GM12878 (cell line): ENCODE data around the gene PSAPL1. TPM values are rescaled to one million over a fixed set of nuclear protein-coding genes. Genes with fewer than 3 reads are reported as not detected.

Experiments
- ATAC-seq: fragments of 200-7000 bp; cut with Tn5 transposase; 3 replicates; pipeline ENCODE4 v1.9.1; 2020; ENCODE audit warnings: mild to moderate bottlenecking, moderate library complexity
- BruUV-seq: library from RNA; stranded (reverse); fragments of 400-500 nt; replicated peaks from 2 replicates; lab custom pipeline; 2021; lab: Mats Ljungman, UMichigan
- CTCF ChIA-PET: fragments of 300-600 bp; sonication (Branson Sonifier 250); formaldehyde crosslinking; extraction: SDS; loops from one replicate; lab custom pipeline; 2021; ENCODE audit warnings: inconsistent platforms; lab: Yijun Ruan, JAX
- POLR2A ChIA-PET: fragments of 350-600 bp; formaldehyde crosslinking; extraction: SDS; loops from one replicate; lab custom pipeline; 2021; ENCODE audit warnings: inconsistent platforms; lab: Charles Lee
- RAD21 ChIA-PET: fragments of 300-600 bp; sonication (Branson Sonifier 250); formaldehyde crosslinking; loops from one replicate; lab custom pipeline; 2023; ENCODE audit warnings: antibody characterized with exemption; ENCODE audit not compliant: unreplicated experiment; lab: Charles Lee
- SMC1A ChIA-PET: fragments of 300-600 bp; sonication (Branson Sonifier 250); formaldehyde crosslinking; loops from one replicate; lab custom pipeline; 2023; ENCODE audit not compliant: unreplicated experiment, uncharacterized antibody; lab: Charles Lee
- DNase-seq: peaks from one replicate; pipeline ENCODE4 v3.0.0-alpha.2; 2011; ENCODE audit warnings: low read depth, low spot score
- FAIRE-seq: peaks from 3 replicates; lab custom pipeline; 2011; peaks lifted over from hg19 to GRCh38; lab: Jason Lieb, UNC
- H2AFZ ChIP-seq: 2 replicates; pipeline ENCODE4 v1.6.0; 2011; ENCODE audit warnings: low read depth, low read length, control low read depth; ENCODE audit not compliant: control insufficient read depth
- H3K27ac ChIP-seq: 2 replicates; pipeline ENCODE4 v1.5.1; 2011; ENCODE audit warnings: control low read depth; ENCODE audit not compliant: control insufficient read depth, insufficient read depth
- H3K27me3 ChIP-seq, 2 experiments: replicated peaks in 1 of 2; 2 replicates each; pipeline versions ENCODE4 v1.6.0 to v1.6.1; 2011; ENCODE audit warnings: low read length in 1 of 2; ENCODE audit not compliant: control insufficient read depth in 2 of 2, insufficient read depth in 2 of 2
- H3K36me3 ChIP-seq, 2 experiments: 2 replicates each; pipeline ENCODE4 v1.5.1; 2011; ENCODE audit warnings: low read length in 1 of 2; ENCODE audit not compliant: control insufficient read depth in 2 of 2, insufficient read depth in 2 of 2
- H3K4me1 ChIP-seq: 2 replicates; pipeline ENCODE4 v1.6.1; 2011; ENCODE audit warnings: mild to moderate bottlenecking, low read length, moderate library complexity, mixed read lengths; ENCODE audit not compliant: control insufficient read depth, insufficient read depth
- H3K4me2 ChIP-seq: 2 replicates; pipeline ENCODE4 v1.6.0; 2011; ENCODE audit warnings: control low read depth; ENCODE audit not compliant: control insufficient read depth, insufficient read depth
- H3K4me3 ChIP-seq: fragments of 200-600 bp; sonication (generic); 2 replicates; pipeline ENCODE4 v1.5.1; 2016
- H3K79me2 ChIP-seq: 2 replicates; pipeline ENCODE4 v1.6.0; 2011; ENCODE audit warnings: low read length; ENCODE audit not compliant: control insufficient read depth, insufficient read depth
- H3K9ac ChIP-seq: 2 replicates; pipeline ENCODE4 v1.8.0; 2011; ENCODE audit warnings: low read length, control low read depth, mixed read lengths; ENCODE audit not compliant: control insufficient read depth, insufficient read depth
- H3K9me3 ChIP-seq: replicated peaks from 3 replicates; pipeline ENCODE4 v1.5.1; 2011; ENCODE audit warnings: mild to moderate bottlenecking, low read length; ENCODE audit not compliant: control insufficient read depth, insufficient read depth
- H4K20me1 ChIP-seq: 2 replicates; pipeline ENCODE4 v1.6.0; 2011; ENCODE audit not compliant: control insufficient read depth, insufficient read depth
- BHLHE40 ChIP-seq, 2 experiments: fragments of 450-650 bp in 1 of 2; IDR thresholded peaks; 2 replicates each; pipeline ENCODE4 v1.6.1; 2011 to 2017; ENCODE audit warnings: low read depth in 2 of 2, borderline replicate concordance in 1 of 2, improper control_type of control experiment in 1 of 2, low read length in 1 of 2, mild to moderate bottlenecking in 1 of 2
- CHD2 ChIP-seq: IDR thresholded peaks from 2 replicates; pipeline ENCODE4 v1.6.1; 2011; ENCODE audit warnings: low read depth, low read length, improper control_type of control experiment, borderline replicate concordance
- EGR1 ChIP-seq, 2 experiments: IDR thresholded peaks; 1 replicate in 1 of 2; 2 replicates in 1 of 2; pipeline ENCODE4 v1.6.1; 2011 to 2012; ENCODE audit warnings: low read depth in 2 of 2, low read length in 2 of 2, borderline replicate concordance in 1 of 2, mild to moderate bottlenecking in 1 of 2, moderate library complexity in 1 of 2
- RAD21 ChIP-seq: IDR thresholded peaks from 2 replicates; pipeline ENCODE4 v1.6.1; 2011; ENCODE audit warnings: mild to moderate bottlenecking, low read depth, low read length, moderate library complexity; ENCODE audit not compliant: insufficient read depth
- SMARCA5 ChIP-seq: fragments of 450-650 bp; IDR thresholded peaks from 2 replicates; pipeline ENCODE4 v1.6.1; 2017; ENCODE audit warnings: mild to moderate bottlenecking
- SUZ12 ChIP-seq: fragments of 200-600 bp; sonication (generic); IDR thresholded peaks from one replicate; pipeline ENCODE4 v1.6.1; 2018; ENCODE audit warnings: antibody characterized with exemption, mild to moderate bottlenecking; ENCODE audit not compliant: unreplicated experiment
- TAF1 ChIP-seq: IDR thresholded peaks from 2 replicates; pipeline ENCODE4 v1.6.1; 2011; ENCODE audit warnings: mild to moderate bottlenecking, low read depth, low read length, borderline replicate concordance
- ZNF274 ChIP-seq: IDR thresholded peaks from one replicate; pipeline ENCODE4 v1.8.0; 2011; ENCODE audit not compliant: insufficient read length, insufficient read depth
- WGBS: methylation state at CpG from one replicate; pipeline ENCODE4 v1.1.6; 2016; ENCODE audit warnings: low lambda C conversion rate; ENCODE audit not compliant: insufficient replicate concordance, insufficient coverage; ENCODE audit errors: missing lambda C conversion rate; 5-methylcytosine and 5-hydroxymethylcytosine counted together
- in situ Hi-C: fragments of 300-500 bp; cut with MboI; formaldehyde crosslinking; loops from 9 replicates; pipeline ENCODE4 v1.14.3; 2018; ENCODE audit warnings: mixed read lengths
- intact Hi-C: fragments of 100-400 bp; cut with micrococcal nuclease; formaldehyde crosslinking; loops from one replicate; pipeline ENCODE4 v1.14.2; 2022; ENCODE audit not compliant: unreplicated experiment
- polyA plus RNA-seq, 11 experiments: library from polyadenylated mRNA; depleted of rRNA in 4 of 11; unstranded in 6 of 11; stranded (reverse) in 5 of 11; fragments of >200 nt; fragmentation: Nextera tagmentation in 4 of 11; fragmentation: Illumina TruSeq in 1 of 11; extraction: Ambion mirVana in 4 of 11; extraction: Trizol in 1 of 11; gene quantifications; 1 replicate in 1 of 11; 2 replicates in 10 of 11; pipeline versions ENCODE4 v1.2.1 to v1.2.3, GENCODE V29; 2011 to 2016; ENCODE audit warnings: inconsistent platforms in 2 of 11, missing spikeins in 2 of 11, low read depth in 1 of 11
- total RNA-seq, 4 experiments: library from RNA; depleted of rRNA in 3 of 4; stranded (reverse); fragments of >200 nt in 3 of 4; fragmentation: Illumina TruSeq in 1 of 4; extraction: Trizol in 1 of 4; gene quantifications; 2 replicates each; pipeline versions ENCODE4 v1.2.1 to v1.2.3, GENCODE V29; 2013 to 2021
- TF ChIP-seq, protein P1 (sequence below): fragments of 450-650 bp; IDR thresholded peaks from 2 replicates; pipeline ENCODE4 v1.6.1; 2017; ENCODE audit warnings: antibody characterized with exemption, mild to moderate bottlenecking, moderate library complexity
- TF ChIP-seq, protein P2 (sequence below): fragments of 450-650 bp; conservative IDR thresholded peaks from 2 replicates; pipeline ENCODE4 v1.6.1; 2017; ENCODE audit warnings: mild to moderate bottlenecking, moderate library complexity

The PSAPL1 gene
- total and polyA plus RNA-seq, 10 of the 15 experiments (the other 5 are each of a cell fraction or from before 2014, with no cell fraction given) = not detected

DNA sequence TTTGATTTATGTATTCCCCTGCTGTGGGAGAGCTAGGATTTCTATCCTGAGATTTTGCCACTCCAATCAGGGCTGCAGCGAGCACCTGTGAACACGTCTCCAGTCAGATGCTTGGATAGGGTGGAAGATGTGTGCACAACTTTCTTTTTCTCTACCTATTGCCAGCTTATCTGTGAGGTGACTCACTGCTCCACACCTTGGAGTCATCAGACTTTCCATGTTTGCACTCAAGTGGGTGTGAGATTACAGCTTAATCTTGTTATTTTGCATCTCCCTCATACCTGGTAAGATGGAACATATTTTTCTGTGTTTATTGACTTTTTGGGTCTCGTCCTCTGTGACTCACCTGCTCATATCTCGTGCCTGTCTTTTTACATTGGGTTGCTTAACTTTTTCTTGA is 32.2 kb downstream of the PSAPL1 start:
- Histone ChIP-seq H3K36me3 (no peaks in the 10 kb centered on the region), H3K4me3 (no peak overlapping the region), H3K27me3 (no peaks in the 10 kb centered on the region), H4K20me1 (no peaks in the 10 kb centered on the region), H3K4me1 (no peaks in the 10 kb centered on the region), H3K9ac (no peak overlapping the region), H3K4me2 (no peak overlapping the region), H3K27ac (no peak overlapping the region), H3K9me3 (no peaks in the 10 kb centered on the region)
- WGBS = 3% methylated on average over 4 of the region's 4 CpGs
- RAD21 ChIA-PET = no interaction called here
- no TSS peak for BruUV-seq
- intact Hi-C loops = no loop called here
- CTCF ChIA-PET = interaction anchor here (0.6 kb wide), 1 partner anchor 1863 kb away, joined by 3 read pairs; no protein-coding TSS in a partner anchor
- no peak for DNase-seq
- no peak for ATAC-seq
- in situ Hi-C loops = no loop called here
- POLR2A ChIA-PET = no interaction called here
- FAIRE-seq = no peak
- no peak for TF ChIP-seq TAF1
- TF ChIP-seq, all 136 proteins: peak for 0
- H3K79me2 ChIP-seq = no peaks in the 10 kb centered on the region
- SMC1A ChIA-PET = no interaction called here
- no peak overlapping the region for H2AFZ ChIP-seq

- ChIA-PET RAD21 (no interaction called here), POLR2A (no interaction called here), CTCF (no interaction called here), SMC1A (no interaction called here)
- no peaks in the 10 kb centered on the region for H3K79me2 ChIP-seq
- 0% methylated on average over 2 of the region's 2 CpGs for WGBS
- no peaks in the 10 kb centered on the region for H3K36me3 ChIP-seq
- no peak for DNase-seq
- no peak overlapping the region for H2AFZ ChIP-seq
- in situ Hi-C loops = no loop called here
- H3K4me1 ChIP-seq = no peaks in the 10 kb centered on the region
- H3K27me3 ChIP-seq = no peaks in the 10 kb centered on the region
- H4K20me1 ChIP-seq = no peaks in the 10 kb centered on the region
- no peak overlapping the region for H3K9ac ChIP-seq
- ATAC-seq = no peak
- no TSS peak for BruUV-seq
- H3K27ac ChIP-seq = no peak overlapping the region
- no peak for FAIRE-seq
- intact Hi-C loops = no loop called here
- H3K4me2 ChIP-seq = no peak overlapping the region
- no peaks in the 10 kb centered on the region for H3K9me3 ChIP-seq
- no peak overlapping the region for H3K4me3 ChIP-seq
- TF ChIP-seq EGR1 (IDR thresholded peaks at IDR 0.05; ENCODE audit: borderline replicate concordance in 1 of 2, low read depth in 2 of 2, low read length in 2 of 2) (no peak), BHLHE40 (IDR thresholded peaks at IDR 0.05; ENCODE audit: borderline replicate concordance in 1 of 2, low read depth in 2 of 2, low read length in 1 of 2) (no peak), SMARCA5 (no peak), RAD21 (no peak), SUZ12 (no peak), ZNF274 (no peak), CHD2 (no peak)
- TF ChIP-seq, protein P1, sequence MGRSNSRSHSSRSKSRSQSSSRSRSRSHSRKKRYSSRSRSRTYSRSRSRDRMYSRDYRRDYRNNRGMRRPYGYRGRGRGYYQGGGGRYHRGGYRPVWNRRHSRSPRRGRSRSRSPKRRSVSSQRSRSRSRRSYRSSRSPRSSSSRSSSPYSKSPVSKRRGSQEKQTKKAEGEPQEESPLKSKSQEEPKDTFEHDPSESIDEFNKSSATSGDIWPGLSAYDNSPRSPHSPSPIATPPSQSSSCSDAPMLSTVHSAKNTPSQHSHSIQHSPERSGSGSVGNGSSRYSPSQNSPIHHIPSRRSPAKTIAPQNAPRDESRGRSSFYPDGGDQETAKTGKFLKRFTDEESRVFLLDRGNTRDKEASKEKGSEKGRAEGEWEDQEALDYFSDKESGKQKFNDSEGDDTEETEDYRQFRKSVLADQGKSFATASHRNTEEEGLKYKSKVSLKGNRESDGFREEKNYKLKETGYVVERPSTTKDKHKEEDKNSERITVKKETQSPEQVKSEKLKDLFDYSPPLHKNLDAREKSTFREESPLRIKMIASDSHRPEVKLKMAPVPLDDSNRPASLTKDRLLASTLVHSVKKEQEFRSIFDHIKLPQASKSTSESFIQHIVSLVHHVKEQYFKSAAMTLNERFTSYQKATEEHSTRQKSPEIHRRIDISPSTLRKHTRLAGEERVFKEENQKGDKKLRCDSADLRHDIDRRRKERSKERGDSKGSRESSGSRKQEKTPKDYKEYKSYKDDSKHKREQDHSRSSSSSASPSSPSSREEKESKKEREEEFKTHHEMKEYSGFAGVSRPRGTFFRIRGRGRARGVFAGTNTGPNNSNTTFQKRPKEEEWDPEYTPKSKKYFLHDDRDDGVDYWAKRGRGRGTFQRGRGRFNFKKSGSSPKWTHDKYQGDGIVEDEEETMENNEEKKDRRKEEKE = no peak
- TF ChIP-seq, protein P2, sequence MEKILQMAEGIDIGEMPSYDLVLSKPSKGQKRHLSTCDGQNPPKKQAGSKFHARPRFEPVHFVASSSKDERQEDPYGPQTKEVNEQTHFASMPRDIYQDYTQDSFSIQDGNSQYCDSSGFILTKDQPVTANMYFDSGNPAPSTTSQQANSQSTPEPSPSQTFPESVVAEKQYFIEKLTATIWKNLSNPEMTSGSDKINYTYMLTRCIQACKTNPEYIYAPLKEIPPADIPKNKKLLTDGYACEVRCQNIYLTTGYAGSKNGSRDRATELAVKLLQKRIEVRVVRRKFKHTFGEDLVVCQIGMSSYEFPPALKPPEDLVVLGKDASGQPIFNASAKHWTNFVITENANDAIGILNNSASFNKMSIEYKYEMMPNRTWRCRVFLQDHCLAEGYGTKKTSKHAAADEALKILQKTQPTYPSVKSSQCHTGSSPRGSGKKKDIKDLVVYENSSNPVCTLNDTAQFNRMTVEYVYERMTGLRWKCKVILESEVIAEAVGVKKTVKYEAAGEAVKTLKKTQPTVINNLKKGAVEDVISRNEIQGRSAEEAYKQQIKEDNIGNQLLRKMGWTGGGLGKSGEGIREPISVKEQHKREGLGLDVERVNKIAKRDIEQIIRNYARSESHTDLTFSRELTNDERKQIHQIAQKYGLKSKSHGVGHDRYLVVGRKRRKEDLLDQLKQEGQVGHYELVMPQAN = no peak
Observed at GRCh38 chr4:7400671-7401298, 33.9 kb downstream of the PSAPL1 start.
